COLO829 (cell line): Measurements from ENCODE around the gene IMPG2.

Source experiments
- DNase-seq: peaks from one replicate; pipeline ENCODE4 v3.0.0; 2012; ENCODE audit warnings: low spot score

The IMPG2 gene

GRCh38 chr3:101240719-101241399 lies 79.5 kb downstream of the IMPG2 start:
- DNase-seq = no peak

- no peak for DNase-seq
These were observed 85.3 kb downstream of the IMPG2 start for GRCh38 chr3:101235048-101235447.

GRCh38 chr3:101230618-101231017 lies 89.8 kb downstream of the IMPG2 start:
- DNase-seq = no peak

GRCh38 chr3:101229681-101230080 lies 90.7 kb downstream of the IMPG2 start:
- DNase-seq = no peak

GRCh38 chr3:101228441-101228840 lies 91.9 kb downstream of the IMPG2 start:
- DNase-seq = no peak

GRCh38 chr3:101224739-101225138 lies 95.6 kb downstream of the IMPG2 start:
- no peak for DNase-seq

- no peak for DNase-seq
These were observed 97.4 kb downstream of the IMPG2 start for GRCh38 chr3:101223016-101223415.

- DNase-seq = no peak
These were observed 100.4 kb downstream of the IMPG2 start for GRCh38 chr3:101219842-101220560.

- DNase-seq = no peak
These were observed 102.7 kb downstream of the IMPG2 start for GRCh38 chr3:101217472-101218245.

- no peak for DNase-seq
These were observed 103.5 kb downstream of the IMPG2 start for GRCh38 chr3:101216710-101217465.

- DNase-seq = no peak
These were observed 107.6 kb downstream of the IMPG2 start for GRCh38 chr3:101212730-101213129.

- peak; percentile 54 for DNase-seq
These were observed 116.1 kb downstream of the IMPG2 start for GRCh38 chr3:101204246-101204645.

GRCh38 chr3:101203411-101203810 lies 117.0 kb downstream of the IMPG2 start:
- no peak for DNase-seq

- no peak for DNase-seq
These were observed 117.7 kb downstream of the IMPG2 start for GRCh38 chr3:101202640-101203039.

GRCh38 chr3:101200461-101200860 lies 119.9 kb downstream of the IMPG2 start:
- DNase-seq = no peak

GRCh38 chr3:101195951-101196713 lies 124.2 kb downstream of the IMPG2 start:
- DNase-seq = peak; percentile 70

- no peak for DNase-seq
These were observed 126.0 kb downstream of the IMPG2 start for GRCh38 chr3:101194392-101194791.

GRCh38 chr3:101193957-101194356 lies 126.4 kb downstream of the IMPG2 start:
- no peak for DNase-seq

- DNase-seq = no peak
These were observed 130.6 kb downstream of the IMPG2 start for GRCh38 chr3:101189796-101190195.

- no peak for DNase-seq
These were observed 131.2 kb downstream of the IMPG2 start for GRCh38 chr3:101189176-101189575.

GRCh38 chr3:101185341-101185740 lies 135.0 kb downstream of the IMPG2 start:
- DNase-seq = no peak
